Peyer's patch (tissue), 4 donors: ENCODE measurements around the gene PAXIP1.

Source experiments
- CTCF ChIP-seq, 6 experiments: fragments of 450-650 bp in 4 of 6; fragments of 200-600 bp in 2 of 6; sonication (generic) in 1 of 6; IDR thresholded peaks; one replicate each; pipeline ENCODE4 v1.5.1; 2017 to 2019; ENCODE audit warnings: antibody characterized with exemption in 6 of 6, mild to moderate bottlenecking in 3 of 6, moderate library complexity in 1 of 6
- POLR2A ChIP-seq, 2 donors: fragments of 450-650 bp; IDR thresholded peaks; one replicate each; pipeline ENCODE4 v1.5.1; 2017; ENCODE audit warnings: antibody characterized with exemption in 2 of 2, mild to moderate bottlenecking in 2 of 2, moderate library complexity in 2 of 2

GRCh38 chr7:154909241-154910105 is 93.5 kb downstream of the PAXIP1 start:
- no peak for TF ChIP-seq CTCF (IDR thresholded peaks at IDR 0.05)
- TF ChIP-seq POLR2A (IDR thresholded peaks at IDR 0.05) = no peak
